Transverse colon (tissue), 4 donors: ENCODE measurements around the gene MXD4. TPM values are rescaled to one million over a fixed set of nuclear protein-coding genes. Genes with fewer than 3 reads are reported as not detected.
A peak's percentile ranks its signal among the peaks of the same experiment; 100 is the strongest.

Experiments
- DNase-seq: peaks from one replicate; pipeline ENCODE4 v3.0.0-alpha.2; 2019
- H3K27ac ChIP-seq, 4 donors: fragments of 200-600 bp; sonication (generic); 2 replicates each; pipeline ENCODE4 v1.5.1; 2016 to 2018; ENCODE audit warnings: inconsistent platforms in 4 of 4
- H3K27me3 ChIP-seq: fragments of 200-600 bp; sonication (generic); 2 replicates; pipeline ENCODE4 v1.5.1; 2017; ENCODE audit warnings: inconsistent platforms
- H3K36me3 ChIP-seq, 4 donors: fragments of 200-600 bp; sonication (generic); 2 replicates each; pipeline ENCODE4 v1.5.1; 2017 to 2019; ENCODE audit warnings: inconsistent platforms in 4 of 4
- H3K4me1 ChIP-seq, 4 donors: fragments of 200-600 bp; sonication (generic); 2 replicates each; pipeline ENCODE4 v1.5.1; 2017 to 2020; ENCODE audit warnings: inconsistent platforms in 4 of 4
- H3K4me3 ChIP-seq, 4 donors: fragments of 200-600 bp; sonication (generic); 1 replicate in 1 of 4; 2 replicates in 3 of 4; pipeline versions ENCODE4 v1.5.1 to v1.6.1; 2017 to 2019; ENCODE audit warnings: inconsistent platforms in 4 of 4
- H3K9me3 ChIP-seq, 2 donors: fragments of 200-600 bp; sonication (generic); 2 replicates each; pipeline ENCODE4 v1.5.1; 2017 to 2019; ENCODE audit warnings: inconsistent platforms in 2 of 2
- EP300 ChIP-seq: sonication (generic); formaldehyde crosslinking; IDR thresholded peaks from one replicate; pipeline ENCODE4 v1.6.1; 2017; ENCODE audit warnings: antibody characterized with exemption, low read depth
- POLR2A ChIP-seq: fragments of 450-650 bp; IDR thresholded peaks from one replicate; pipeline ENCODE4 v1.6.1; 2016; ENCODE audit warnings: antibody characterized with exemption, mild to moderate bottlenecking, moderate library complexity
- POLR2AphosphoS5 ChIP-seq, 3 donors: sonication (generic); formaldehyde crosslinking; IDR thresholded peaks; one replicate each; pipeline ENCODE4 v1.6.1; 2016; ENCODE audit warnings: antibody characterized with exemption in 3 of 3
- WGBS, 2 donors: methylation state at CpG; one replicate each; pipeline ENCODE4 v1.1.5; 2018; ENCODE audit warnings: low coverage in 1 of 2; 5-methylcytosine and 5-hydroxymethylcytosine counted together
- in situ Hi-C, 4 donors: fragments of 200-750 bp; cut with MboI; loops; one replicate each; pipeline versions ENCODE4 v1.15.0 to v1.15.1; 2017; ENCODE audit warnings: low sequenced_read_pairs in 3 of 4, low pct_ligation_motif_present in 1 of 4, low pct_unique_long_range_greater_than_20kb in 1 of 4
- intact Hi-C: fragments of 100-400 bp; cut with DNase I; formaldehyde crosslinking; loops from one replicate; pipeline ENCODE4 v1.15.1; 2023; ENCODE audit warnings: low total_unique reads
- total RNA-seq, 4 donors: library from RNA; depleted of rRNA; stranded (reverse); fragments of >200 nt; gene quantifications; one replicate each; pipeline ENCODE4 v1.1.0, GENCODE V29; 2016
- TF ChIP-seq, protein P1 (sequence below), 5 experiments: fragments of 200-600 bp in 3 of 5; fragments of 450-650 bp in 2 of 5; sonication (generic) in 3 of 5; IDR thresholded peaks; 1 replicate in 2 of 5; 2 replicates in 3 of 5; pipeline ENCODE4 v1.5.1; 2016 to 2017; ENCODE audit warnings: antibody characterized with exemption in 5 of 5, inconsistent platforms in 3 of 5, mild to moderate bottlenecking in 2 of 5, moderate library complexity in 1 of 5

The MXD4 gene
- total RNA-seq, 4 donors from 2014 or later, result 48.1 to 101 (median 57.7) TPM

- no peaks in the 10 kb centered on the region for H3K9me3 ChIP-seq
- no peaks in the 10 kb centered on the region for H3K27me3 ChIP-seq
- no peak for DNase-seq
- 83% methylated on average over 12 of the region's 12 CpGs; no CpG with 5 or more reads in 1 of the 2 donors for WGBS, 2 donors
- no peaks in the 10 kb centered on the region for H3K36me3 ChIP-seq
- TF ChIP-seq POLR2AphosphoS5 (IDR thresholded peaks at IDR 0.05) (no peak), POLR2A (no peak), EP300 (no peak)
- TF ChIP-seq, protein P1, sequence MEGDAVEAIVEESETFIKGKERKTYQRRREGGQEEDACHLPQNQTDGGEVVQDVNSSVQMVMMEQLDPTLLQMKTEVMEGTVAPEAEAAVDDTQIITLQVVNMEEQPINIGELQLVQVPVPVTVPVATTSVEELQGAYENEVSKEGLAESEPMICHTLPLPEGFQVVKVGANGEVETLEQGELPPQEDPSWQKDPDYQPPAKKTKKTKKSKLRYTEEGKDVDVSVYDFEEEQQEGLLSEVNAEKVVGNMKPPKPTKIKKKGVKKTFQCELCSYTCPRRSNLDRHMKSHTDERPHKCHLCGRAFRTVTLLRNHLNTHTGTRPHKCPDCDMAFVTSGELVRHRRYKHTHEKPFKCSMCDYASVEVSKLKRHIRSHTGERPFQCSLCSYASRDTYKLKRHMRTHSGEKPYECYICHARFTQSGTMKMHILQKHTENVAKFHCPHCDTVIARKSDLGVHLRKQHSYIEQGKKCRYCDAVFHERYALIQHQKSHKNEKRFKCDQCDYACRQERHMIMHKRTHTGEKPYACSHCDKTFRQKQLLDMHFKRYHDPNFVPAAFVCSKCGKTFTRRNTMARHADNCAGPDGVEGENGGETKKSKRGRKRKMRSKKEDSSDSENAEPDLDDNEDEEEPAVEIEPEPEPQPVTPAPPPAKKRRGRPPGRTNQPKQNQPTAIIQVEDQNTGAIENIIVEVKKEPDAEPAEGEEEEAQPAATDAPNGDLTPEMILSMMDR (IDR thresholded peaks at IDR 0.05), result no peak
- H3K4me3 ChIP-seq, result no peak overlapping the region
- no peak overlapping the region for H3K27ac ChIP-seq
- in situ Hi-C loops (no loop called here), intact Hi-C loops (no loop called here)
- H3K4me1 ChIP-seq, result peaks cover 10 to 26% (median 13%) of the 10 kb centered on the region in 4 donors
Observed at GRCh38 chr4:2267841-2268240, 5.9 kb upstream of the MXD4 start.

DNA sequence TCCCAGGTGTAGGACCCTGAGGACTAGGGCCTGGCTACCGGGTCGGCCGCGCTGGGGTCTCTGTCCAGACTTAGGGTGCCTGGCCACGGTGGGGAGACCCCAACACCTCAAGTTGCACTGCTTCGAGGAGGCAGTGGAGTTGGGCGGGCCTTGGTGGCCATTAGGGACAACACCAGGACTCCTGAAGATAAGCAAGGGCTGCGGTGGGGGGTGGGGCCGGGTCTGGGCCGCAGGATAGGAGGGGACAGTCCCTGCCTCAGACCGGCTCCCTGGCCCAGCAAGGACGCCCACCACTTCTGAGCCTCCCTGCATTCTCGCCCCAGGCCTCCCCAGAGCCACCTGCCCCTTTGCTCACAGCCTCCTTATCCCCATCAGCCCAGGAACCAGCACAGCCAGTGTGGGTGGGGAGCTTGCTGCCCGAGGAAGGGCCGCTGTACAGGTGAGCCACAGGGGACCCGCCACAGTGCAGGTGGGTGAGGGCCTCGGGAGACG is 5.5 kb upstream of the MXD4 start:
- intact Hi-C loops, result no loop called here
- H3K27me3 ChIP-seq, result no peaks in the 10 kb centered on the region
- peaks cover 11 to 30% (median 16%) of the 10 kb centered on the region in 4 donors for H3K4me1 ChIP-seq
- H3K27ac ChIP-seq, result no peak overlapping the region
- in situ Hi-C loops, result no loop called here
- WGBS, 2 donors, result 76% methylated on average over 17 of the region's 18 CpGs; no CpG with 5 or more reads in 1 of the 2 donors
- no peak overlapping the region for H3K4me3 ChIP-seq
- DNase-seq, result no peak
- no peaks in the 10 kb centered on the region for H3K36me3 ChIP-seq
- H3K9me3 ChIP-seq, result no peaks in the 10 kb centered on the region
- TF ChIP-seq, protein P1 (IDR thresholded peaks at IDR 0.05), result no peak
- TF ChIP-seq POLR2AphosphoS5 (IDR thresholded peaks at IDR 0.05), result no peak
- TF ChIP-seq EP300, result no peak
- no peak for TF ChIP-seq POLR2A

DNA sequence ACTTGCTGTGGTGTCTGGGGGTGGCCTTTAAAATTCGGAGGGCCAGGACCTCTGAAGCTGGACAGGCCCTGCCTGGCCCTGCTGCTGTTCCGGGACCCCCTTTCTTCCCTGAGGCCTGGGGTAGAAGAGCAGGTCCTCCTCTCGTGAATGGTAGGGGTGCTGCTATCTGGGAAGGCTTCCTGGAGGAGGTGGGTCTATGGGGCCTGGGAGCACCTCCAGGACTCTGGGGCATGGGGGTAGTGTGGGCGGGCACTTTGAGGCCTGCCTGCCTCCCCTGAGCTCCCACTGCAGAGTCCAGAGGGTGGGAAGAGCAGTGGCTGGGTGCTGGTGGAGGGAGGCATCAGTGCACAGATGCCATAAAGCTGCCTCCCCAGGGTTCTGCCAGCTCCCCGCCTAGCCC is 4.9 kb upstream of the MXD4 start:
- peaks cover 11 to 30% (median 16%) of the 10 kb centered on the region in 4 donors for H3K4me1 ChIP-seq
- intact Hi-C loops, result no loop called here
- in situ Hi-C loops, result no loop called here
- H3K27ac ChIP-seq, result peak overlapping the region in 2 of 4 donors; percentile 65 to 72
- no peak for DNase-seq
- TF ChIP-seq POLR2A, result no peak
- TF ChIP-seq POLR2AphosphoS5 (IDR thresholded peaks at IDR 0.05), result no peak
- no peak for TF ChIP-seq EP300
- TF ChIP-seq, protein P1 (IDR thresholded peaks at IDR 0.05), result no peak
- H3K27me3 ChIP-seq, result no peaks in the 10 kb centered on the region
- H3K9me3 ChIP-seq, result no peaks in the 10 kb centered on the region
- H3K4me3 ChIP-seq, result no peak overlapping the region
- WGBS, 2 donors, result 67 to 90% methylated on average over 1 to 4 of the region's 5 CpGs
- no peaks in the 10 kb centered on the region for H3K36me3 ChIP-seq

- 43 to 67% methylated on average over 3 to 8 of the region's 8 CpGs for WGBS, 2 donors
- in situ Hi-C loops, result no loop called here
Observed at GRCh38 chr4:2266181-2266580, 4.3 kb upstream of the MXD4 start.

More at GRCh38 chr4:2266181-2266580, 4.3 kb upstream of the MXD4 start:
- TF ChIP-seq, protein P1 (IDR thresholded peaks at IDR 0.05), result no peak
- no peak for TF ChIP-seq POLR2A
- Histone ChIP-seq H3K36me3 (no peaks in the 10 kb centered on the region), H3K27ac (peak overlapping the region in 3 of 4 donors; percentile 54 to 72 (median 65)), H3K4me3 (no peak overlapping the region), H3K4me1 (peaks cover 11 to 30% (median 16%) of the 10 kb centered on the region in 4 donors), H3K9me3 (no peaks in the 10 kb centered on the region), H3K27me3 (no peaks in the 10 kb centered on the region)
- intact Hi-C loops, result no loop called here
- no peak for DNase-seq
